Muscle of arm (tissue), 12 donors: ENCODE data around the gene PHLDB2. TPM values are rescaled to one million over a fixed set of nuclear protein-coding genes. Genes with fewer than 3 reads are reported as not detected.
A peak's percentile ranks its signal among the peaks of the same experiment; 100 is the strongest.

Experiments
- DNase-seq: peaks from one replicate; pipeline ENCODE4 v3.0.0-alpha.2; 2013
- polyA plus RNA-seq, 12 donors: library from polyadenylated mRNA; unstranded; fragments of 120-200 nt; gene quantifications; one replicate each; pipeline ENCODE4 v1.2.1, GENCODE V29; 2013; ENCODE audit not compliant: insufficient read length in 12 of 12

Gene PHLDB2
- polyA plus RNA-seq, 12 donors: 49.3 to 106 (median 72.6) TPM; not detected in 1

DNA sequence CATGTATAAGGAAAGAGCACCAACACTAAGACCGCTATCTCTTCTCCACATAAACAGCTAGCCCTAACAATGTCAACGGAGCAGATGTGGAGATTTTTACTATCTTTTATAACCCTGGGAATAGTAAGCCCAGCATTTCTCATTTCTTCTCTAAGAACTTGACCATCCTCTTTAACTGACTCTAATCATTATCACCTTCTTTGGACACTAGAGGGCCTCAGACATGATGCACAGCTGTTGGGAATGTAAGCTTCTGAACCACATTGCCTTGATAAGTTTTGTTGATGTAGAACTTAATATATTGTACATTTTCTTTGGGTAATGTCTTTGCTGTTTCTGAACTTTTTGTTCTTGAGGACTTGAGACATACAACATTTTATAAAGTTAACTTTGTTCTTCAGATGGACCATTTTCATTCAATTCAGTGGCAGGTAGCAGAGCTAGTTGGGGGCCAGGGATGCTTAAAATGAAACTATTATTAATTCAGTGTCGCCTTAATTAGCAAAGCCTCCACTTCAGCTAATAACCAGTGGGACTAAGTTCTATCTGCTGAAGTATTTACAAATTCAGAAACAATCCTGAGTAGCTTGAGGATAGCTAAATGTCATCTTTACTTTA lies 130.1 kb downstream of the PHLDB2 start:
- DNase-seq: no peak

DNA sequence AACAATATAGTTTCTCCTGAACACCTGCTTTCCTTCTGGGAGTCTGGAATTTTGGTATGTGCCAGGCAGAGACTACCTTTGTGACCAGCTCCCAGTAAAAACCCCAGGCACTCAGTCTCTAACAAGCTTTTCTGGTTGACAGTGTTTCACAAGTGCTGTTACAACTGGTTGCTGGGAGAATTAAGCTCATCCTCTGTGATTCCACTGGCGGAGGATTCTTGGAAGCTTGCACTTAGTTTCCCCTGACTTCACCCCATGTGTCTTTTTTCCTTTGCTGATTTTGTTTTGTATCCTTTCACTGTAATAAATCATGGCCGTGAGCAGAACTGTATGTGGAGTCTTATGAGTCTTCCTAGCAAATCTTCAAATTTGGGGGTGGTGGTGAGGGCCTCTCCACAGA lies 134.0 kb downstream of the PHLDB2 start:
- DNase-seq: no peak

DNA sequence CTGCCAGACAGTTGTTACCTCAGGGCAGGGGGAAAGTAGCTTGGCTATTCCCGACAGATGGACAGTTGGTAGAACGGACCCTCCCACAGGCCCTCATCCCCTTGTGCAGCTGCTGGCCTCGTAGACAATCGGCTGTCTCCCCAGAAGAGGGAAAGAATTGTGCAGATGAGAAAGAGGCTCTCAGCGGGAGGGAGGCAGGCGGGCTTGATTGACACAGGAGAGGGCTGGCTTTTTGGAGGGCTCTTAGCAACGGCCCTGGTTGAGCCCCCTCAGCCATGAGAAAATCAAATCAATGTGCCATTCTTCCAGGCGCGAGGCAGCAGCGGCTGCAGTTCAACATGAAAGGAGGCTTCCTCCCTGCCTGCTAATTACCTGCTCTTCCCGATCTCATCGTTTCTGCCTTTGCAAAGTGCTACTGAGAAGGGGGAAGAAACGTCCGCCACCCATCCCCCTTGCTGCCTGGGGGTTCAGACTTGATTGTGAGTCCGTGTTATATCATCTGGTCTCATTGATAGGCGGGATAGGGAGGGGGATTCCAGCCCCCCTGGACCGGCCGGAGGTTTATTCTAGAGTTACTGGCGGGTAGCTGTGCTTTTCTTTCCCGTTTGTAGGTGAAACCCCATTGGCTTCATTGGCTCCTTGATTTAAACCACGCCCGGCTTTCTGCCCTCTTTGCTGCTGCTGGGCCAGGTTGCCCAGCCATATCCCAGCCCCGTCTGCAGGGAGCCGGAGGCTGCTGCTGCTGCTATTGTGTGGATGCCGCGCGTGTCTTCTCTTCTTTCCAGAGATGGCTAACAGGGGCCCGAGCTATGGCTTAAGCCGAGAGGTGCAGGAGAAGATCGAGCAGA lies 139.8 kb downstream of the PHLDB2 start, which contains the start of gene TAGLN3:
Gene TAGLN3 (plus strand): TSS at position 287 of the 848 bp plus-strand sequence. CDS start 501 bp downstream, at position 788.
- peak; percentile 23 for DNase-seq

GRCh38 chr3:111999484-112000324 lies 140.6 kb downstream of the PHLDB2 start:
- no peak for DNase-seq

DNA sequence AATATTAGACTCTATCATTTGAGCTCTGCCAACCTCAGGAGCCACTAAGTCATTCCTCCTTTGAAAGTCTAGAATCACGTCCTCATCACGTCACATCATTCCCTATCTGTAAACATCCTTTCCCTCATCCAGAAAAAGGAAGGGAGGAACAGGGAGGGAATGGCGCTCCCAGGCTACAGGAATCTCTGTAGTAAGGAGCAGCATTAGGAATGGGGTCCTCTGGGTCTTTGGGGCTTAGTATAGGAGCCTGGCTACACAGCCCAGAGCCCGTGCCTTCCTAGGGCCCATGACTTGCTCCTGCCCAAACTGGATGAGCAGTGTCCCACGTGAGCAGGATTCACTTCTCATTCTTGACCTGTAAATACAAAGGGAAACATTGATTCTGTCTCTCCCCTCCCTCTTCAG lies 141.3 kb downstream of the PHLDB2 start:
- DNase-seq: no peak

GRCh38 chr3:112000966-112001365 lies 141.9 kb downstream of the PHLDB2 start:
- DNase-seq: no peak

DNA sequence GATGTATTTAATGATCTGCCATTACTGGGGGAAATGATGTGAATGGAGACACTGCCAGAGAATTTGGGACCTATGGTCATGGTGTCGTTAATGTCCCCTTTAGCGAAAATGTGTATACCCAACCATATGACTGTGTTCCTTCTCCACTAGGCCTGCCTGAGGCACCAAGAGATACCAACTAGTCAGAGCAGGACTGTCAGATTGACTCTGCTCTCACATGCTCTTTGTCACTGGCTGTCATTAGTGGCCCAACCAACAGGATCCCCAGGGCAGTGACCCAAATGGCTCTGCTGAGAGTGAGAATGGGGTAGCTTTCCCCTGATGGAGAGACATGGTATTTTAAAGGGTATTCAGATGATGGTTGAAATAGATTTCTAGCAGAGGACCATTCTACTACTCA lies 142.5 kb downstream of the PHLDB2 start:
- DNase-seq: no peak

GRCh38 chr3:112002096-112002971 lies 143.3 kb downstream of the PHLDB2 start:
- no peak for DNase-seq

DNA sequence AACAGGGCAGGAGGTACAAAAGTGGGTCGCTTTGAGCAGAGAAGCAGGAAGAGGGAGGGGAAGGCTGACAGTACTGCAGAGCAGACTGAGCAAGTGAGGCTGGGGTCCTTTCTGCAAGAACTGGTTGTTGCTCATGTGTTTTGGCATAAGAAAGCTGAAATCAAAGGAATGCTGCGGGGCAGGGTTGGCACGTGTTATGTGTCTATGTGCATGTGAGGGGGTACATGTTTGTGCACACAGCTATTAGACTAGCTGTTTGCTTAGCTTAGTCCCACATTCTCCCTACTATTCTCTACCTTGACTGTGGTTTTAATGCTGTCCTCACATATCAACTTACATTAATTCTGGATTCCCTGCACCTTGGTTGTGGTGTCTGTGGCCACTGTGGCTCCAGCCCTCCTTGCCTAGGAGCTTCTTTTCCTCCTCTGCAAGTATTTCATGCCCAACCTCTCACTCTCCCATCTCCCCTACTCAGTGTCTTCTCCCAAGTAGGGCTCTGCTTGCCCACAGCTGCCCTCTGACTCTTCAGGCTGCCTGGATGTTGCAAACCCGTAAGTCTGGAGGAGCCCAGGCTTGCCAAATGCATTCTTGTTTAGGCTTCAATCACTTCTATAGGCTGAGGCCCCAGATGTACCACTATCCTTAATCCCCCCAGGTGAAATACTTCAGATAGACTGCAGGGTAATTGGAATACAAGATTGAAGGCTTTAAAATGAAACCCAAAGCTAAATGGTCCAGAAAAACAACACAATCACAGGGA lies 144.4 kb downstream of the PHLDB2 start:
- no peak for DNase-seq

GRCh38 chr3:112004187-112004586 lies 145.1 kb downstream of the PHLDB2 start:
- DNase-seq: no peak

DNA sequence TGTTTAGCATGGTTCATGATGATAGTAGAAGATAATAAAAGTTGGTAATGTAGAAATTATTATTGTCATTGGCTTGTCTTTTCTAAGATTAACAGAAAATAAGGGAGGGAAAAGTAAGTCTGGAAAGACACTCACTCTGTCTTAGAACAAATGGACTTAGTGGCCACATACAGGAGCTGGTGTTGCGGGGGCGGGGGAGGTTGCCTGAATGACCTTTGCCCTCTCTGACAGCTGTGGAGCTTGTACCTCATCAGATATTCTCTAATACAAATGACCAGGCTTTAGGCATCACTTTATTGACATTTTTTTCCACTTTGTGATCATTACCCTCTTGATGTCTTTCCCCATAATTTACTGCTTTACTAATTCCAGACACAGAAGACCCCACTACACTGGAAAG lies 145.6 kb downstream of the PHLDB2 start:
- no peak for DNase-seq

GRCh38 chr3:112005091-112005672 lies 146.1 kb downstream of the PHLDB2 start:
- DNase-seq: no peak

GRCh38 chr3:112007633-112008032 lies 148.6 kb downstream of the PHLDB2 start:
- DNase-seq: no peak

- DNase-seq: no peak
Measured at GRCh38 chr3:112009670-112010069, 150.6 kb downstream of the PHLDB2 start.

DNA sequence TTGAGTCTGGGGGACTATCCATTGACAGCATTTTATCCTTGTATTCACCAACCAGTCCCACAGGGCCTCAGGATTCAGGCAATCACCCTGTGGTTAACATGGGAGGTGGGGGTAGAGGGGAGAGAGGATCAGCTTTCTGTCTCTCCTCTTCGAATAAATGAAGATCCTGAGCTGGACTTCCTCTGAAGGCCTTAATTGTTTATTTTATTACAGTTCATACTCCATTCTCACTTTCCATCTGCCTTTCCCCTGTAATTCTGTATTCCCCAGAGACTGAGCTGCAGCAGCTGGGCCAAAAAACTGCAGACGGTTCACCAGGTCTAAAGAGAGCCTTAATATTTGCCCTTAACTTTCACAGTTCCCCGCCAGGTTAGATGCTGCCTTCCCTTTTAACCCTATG lies 151.6 kb downstream of the PHLDB2 start:
- no peak for DNase-seq

- no peak for DNase-seq
Measured at GRCh38 chr3:112011376-112011940, 152.4 kb downstream of the PHLDB2 start.

DNA sequence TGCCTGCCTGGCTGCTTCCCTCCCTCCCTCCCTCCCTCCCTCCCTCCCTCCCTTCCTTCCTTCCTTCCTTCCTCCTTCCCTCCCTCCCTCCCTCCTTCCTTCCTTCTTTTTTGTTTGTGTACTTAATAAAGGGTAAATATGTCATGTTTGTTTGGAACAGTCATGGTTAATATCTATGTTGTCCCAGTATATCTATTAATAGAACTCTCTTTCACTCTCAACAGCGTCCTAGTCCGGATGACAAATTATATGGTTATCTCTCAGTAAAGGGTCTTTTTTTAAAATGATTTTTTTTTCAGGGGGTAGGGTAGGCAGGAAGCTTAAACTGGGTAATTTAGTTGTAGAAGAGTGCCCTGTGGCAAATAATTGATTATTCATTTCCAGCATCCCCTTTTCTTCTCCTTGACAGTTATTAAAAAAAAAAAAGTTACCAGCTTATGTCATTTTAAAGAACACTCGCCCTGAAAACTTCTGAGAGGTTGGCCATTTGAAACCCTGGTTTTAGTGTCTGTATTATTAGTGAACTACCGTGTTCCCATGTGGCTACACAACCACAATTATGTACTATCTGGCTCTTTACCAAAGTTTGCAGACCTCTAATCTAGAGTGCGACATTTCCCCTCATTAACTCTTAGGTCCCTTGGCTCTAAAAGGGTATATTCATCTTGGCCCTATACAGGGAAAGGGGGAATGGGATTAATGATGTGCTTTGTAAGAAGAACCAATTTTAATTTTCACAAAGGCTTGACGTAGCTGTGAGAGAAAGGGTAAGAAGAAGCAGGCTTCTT lies 153.3 kb downstream of the PHLDB2 start:
- DNase-seq: no peak

DNA sequence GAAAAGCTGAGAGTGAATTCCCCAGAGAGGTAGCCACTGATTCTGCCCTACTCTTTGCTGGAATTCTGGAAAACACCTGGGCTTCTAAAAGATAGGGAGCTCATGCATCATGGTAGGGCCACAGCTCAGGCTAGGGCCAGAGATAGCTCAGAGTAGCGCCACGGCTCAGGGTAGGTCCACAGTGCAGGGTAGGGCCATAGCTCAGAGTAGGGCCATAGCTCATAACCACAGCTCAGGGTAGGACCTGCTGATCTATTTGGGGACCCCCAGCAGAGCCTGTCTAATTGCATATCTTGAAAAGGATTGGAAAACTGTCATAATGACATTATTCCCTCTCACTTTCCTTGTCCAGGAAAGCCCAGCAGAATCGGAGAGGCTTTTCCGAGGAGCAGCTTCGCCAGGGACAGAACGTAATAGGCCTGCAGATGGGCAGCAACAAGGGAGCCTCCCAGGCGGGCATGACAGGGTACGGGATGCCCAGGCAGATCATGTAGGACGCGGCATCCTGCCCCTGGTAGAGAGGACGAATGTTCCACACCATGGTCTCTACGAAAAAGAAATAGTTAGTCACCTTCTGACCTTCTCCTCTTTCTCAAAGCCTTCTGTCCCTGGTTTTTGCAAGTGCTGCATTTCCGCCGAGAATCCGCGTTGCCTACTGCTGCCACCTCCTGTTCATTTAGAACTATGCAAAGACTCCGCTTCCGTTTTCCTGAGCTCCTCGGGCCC lies 154.2 kb downstream of the PHLDB2 start:
- peak; percentile 72 for DNase-seq
